Ishikawa (cell line): ENCODE results near the gene SLC49A4.

Source experiments
- CEBPB ChIP-seq: IDR thresholded peaks from 2 replicates; pipeline ENCODE4 v1.6.1; 2012
- CREB1 ChIP-seq: IDR thresholded peaks from 2 replicates; pipeline ENCODE4 v1.6.1; 2012; ENCODE audit warnings: low read depth
- EGR1 ChIP-seq: IDR thresholded peaks from 2 replicates; pipeline ENCODE4 v1.6.1; 2012
- EP300 ChIP-seq: IDR thresholded peaks from 2 replicates; pipeline ENCODE4 v1.6.1; 2012; ENCODE audit warnings: borderline replicate concordance
- FOXM1 ChIP-seq: IDR thresholded peaks from 2 replicates; pipeline ENCODE4 v1.6.1; 2012; ENCODE audit warnings: low read depth, borderline replicate concordance
- MAX ChIP-seq: IDR thresholded peaks from 2 replicates; pipeline ENCODE4 v1.6.1; 2012
- NFIC ChIP-seq: IDR thresholded peaks from 2 replicates; pipeline ENCODE4 v1.6.1; 2012
- RAD21 ChIP-seq: IDR thresholded peaks from 2 replicates; pipeline ENCODE4 v1.6.1; 2012; ENCODE audit warnings: low read depth
- REST ChIP-seq: IDR thresholded peaks from 2 replicates; pipeline ENCODE4 v1.6.1; 2012; ENCODE audit warnings: low read depth, mild to moderate bottlenecking
- TAF1 ChIP-seq: IDR thresholded peaks from 2 replicates; pipeline ENCODE4 v1.6.1; 2012; ENCODE audit warnings: low read depth, mild to moderate bottlenecking
- TCF12 ChIP-seq: IDR thresholded peaks from 2 replicates; pipeline ENCODE4 v1.6.1; 2012; ENCODE audit warnings: low read depth
- TEAD4 ChIP-seq: IDR thresholded peaks from 2 replicates; pipeline ENCODE4 v1.6.1; 2012
- USF1 ChIP-seq: IDR thresholded peaks from 2 replicates; pipeline ENCODE4 v1.6.1; 2012
- YY1 ChIP-seq: IDR thresholded peaks from 2 replicates; pipeline ENCODE4 v1.6.1; 2012; ENCODE audit warnings: low read depth
- ZBTB7A ChIP-seq: IDR thresholded peaks from 2 replicates; pipeline ENCODE4 v1.6.1; 2012; ENCODE audit warnings: low read depth

Gene SLC49A4

GRCh38 chr3:122786066-122786465 is 8.8 kb upstream of the SLC49A4 start:
- TF ChIP-seq ZBTB7A = no peak
- TF ChIP-seq MAX = no peak
- TF ChIP-seq FOXM1 = no peak
- TF ChIP-seq YY1 = no peak
- no peak for TF ChIP-seq CREB1
- no peak for TF ChIP-seq EP300
- TF ChIP-seq RAD21 = no peak
- no peak for TF ChIP-seq USF1

- TF ChIP-seq ZBTB7A (no peak), RAD21 (no peak), TEAD4 (no peak), TAF1 (no peak), REST (no peak), EGR1 (no peak), CEBPB (no peak), FOXM1 (no peak), NFIC (no peak), CREB1 (no peak), TCF12 (no peak), USF1 (no peak), MAX (no peak), YY1 (no peak), EP300 (no peak)
These were observed 7.0 kb upstream of the SLC49A4 start for GRCh38 chr3:122787872-122788271.

GRCh38 chr3:122789585-122790273 is 5.1 kb upstream of the SLC49A4 start:
- no peak for TF ChIP-seq EP300
- no peak for TF ChIP-seq NFIC
- no peak for TF ChIP-seq FOXM1
- no peak for TF ChIP-seq CEBPB
- TF ChIP-seq YY1 = no peak
- no peak for TF ChIP-seq TAF1
- no peak for TF ChIP-seq USF1
- no peak for TF ChIP-seq REST
- TF ChIP-seq RAD21 = no peak
- no peak for TF ChIP-seq EGR1
- TF ChIP-seq CREB1 = no peak
- no peak for TF ChIP-seq TCF12
- no peak for TF ChIP-seq MAX
- no peak for TF ChIP-seq ZBTB7A
- no peak for TF ChIP-seq TEAD4

- no peak for TF ChIP-seq YY1
- no peak for TF ChIP-seq REST
- no peak for TF ChIP-seq EP300
- TF ChIP-seq MAX = peak; percentile 96
- TF ChIP-seq TEAD4 = peak; percentile 79
- TF ChIP-seq CEBPB = no peak
- TF ChIP-seq ZBTB7A = no peak
- peak; percentile 58; the same call in 1 of the 2 replicates for TF ChIP-seq TAF1
- TF ChIP-seq NFIC = 0 out of 2 replicates have a peak, but pooled peaks have one; percentile 12
- TF ChIP-seq USF1 = peak; percentile 99
- no peak for TF ChIP-seq FOXM1
- no peak; the same call in 1 of the 2 replicates for TF ChIP-seq TCF12
- TF ChIP-seq EGR1 = no peak
These were observed 1.1 kb upstream of the SLC49A4 start, which contains the start of gene HSPBAP1 for GRCh38 chr3:122793568-122794416. Gene HSPBAP1, minus strand, starts transcription at chr3:122793831. Its CDS starts 151 bp downstream, at chr3:122793680.
